GM18526 (cell line): Measurements from ENCODE around the gene SUFU.

Experiments
- POLR2A ChIP-seq: IDR thresholded peaks from 3 replicates; pipeline ENCODE4 v1.6.1; 2011; ENCODE audit not compliant: insufficient read length; ENCODE audit errors: extremely low read depth

The SUFU gene

GRCh38 chr10:102588875-102589274 is 85.1 kb downstream of the SUFU start:
- no peak for TF ChIP-seq POLR2A

- TF ChIP-seq POLR2A, result no peak
Observed at GRCh38 chr10:102593074-102593803, 89.5 kb downstream of the SUFU start.

GRCh38 chr10:102593804-102594079 is 90.0 kb downstream of the SUFU start:
- no peak for TF ChIP-seq POLR2A

GRCh38 chr10:102595293-102595692 is 91.5 kb downstream of the SUFU start:
- no peak for TF ChIP-seq POLR2A

GRCh38 chr10:102595897-102596296 is 92.1 kb downstream of the SUFU start:
- TF ChIP-seq POLR2A, result no peak

GRCh38 chr10:102596506-102596971 is 92.8 kb downstream of the SUFU start:
- no peak for TF ChIP-seq POLR2A

GRCh38 chr10:102597131-102597991 is 93.6 kb downstream of the SUFU start:
- TF ChIP-seq POLR2A, result no peak

- no peak for TF ChIP-seq POLR2A
Observed at GRCh38 chr10:102598243-102598642, 94.5 kb downstream of the SUFU start.

- TF ChIP-seq POLR2A, result no peak
Observed at GRCh38 chr10:102599565-102600327, 96.0 kb downstream of the SUFU start.

- no peak for TF ChIP-seq POLR2A
Observed at GRCh38 chr10:102600816-102601215, 97.0 kb downstream of the SUFU start.

GRCh38 chr10:102601639-102602038 is 97.9 kb downstream of the SUFU start:
- TF ChIP-seq POLR2A, result no peak

- TF ChIP-seq POLR2A, result no peak
Observed at GRCh38 chr10:102602272-102603045, 98.7 kb downstream of the SUFU start.

GRCh38 chr10:102603946-102604345 is 100.2 kb downstream of the SUFU start:
- no peak for TF ChIP-seq POLR2A

- no peak for TF ChIP-seq POLR2A
Observed at GRCh38 chr10:102604439-102604841, 100.7 kb downstream of the SUFU start.

GRCh38 chr10:102605712-102606111 is 101.9 kb downstream of the SUFU start:
- TF ChIP-seq POLR2A, result no peak
